SK-N-SH treated with all-trans-retinoic acid at 6 μM for 48 hours (cell line): ENCODE data around the gene EIF4H.

Experiments used
- ARNTL ChIP-seq: fragments of 450-650 bp; formaldehyde crosslinking; IDR thresholded peaks from 2 replicates; pipeline ENCODE4 v1.5.0; 2020; ENCODE audit warnings: low read depth, mild to moderate bottlenecking, moderate library complexity, borderline replicate concordance
- BACH2 ChIP-seq: fragments of 250-450 bp; sonication (Bioruptor Pico); IDR thresholded peaks from 2 replicates; pipeline ENCODE4 v1.9.0; 2021; ENCODE audit warnings: mild to moderate bottlenecking, borderline replicate concordance
- ISL1 ChIP-seq: fragments of 250-450 bp; sonication (Bioruptor Pico); IDR thresholded peaks from 2 replicates; pipeline ENCODE4 v2.1.2; 2022; ENCODE audit warnings: mild to moderate bottlenecking, moderate library complexity
- PPARA ChIP-seq: fragments of 250-450 bp; sonication (Bioruptor Pico); IDR thresholded peaks from 2 replicates; pipeline ENCODE4 v1.5.0; 2020; ENCODE audit warnings: mild to moderate bottlenecking, borderline replicate concordance
- RARB ChIP-seq: fragments of 250-450 bp; sonication (Bioruptor Pico); IDR thresholded peaks from 2 replicates; pipeline ENCODE4 v1.8.0; 2021; ENCODE audit warnings: mild to moderate bottlenecking, moderate library complexity
- SNAI2 ChIP-seq: fragments of 250-450 bp; sonication (Bioruptor Pico); IDR thresholded peaks from 2 replicates; pipeline ENCODE4 v1.5.0; 2020; ENCODE audit warnings: mild to moderate bottlenecking, moderate library complexity
- ZFP3 ChIP-seq: fragments of 250-450 bp; sonication (Bioruptor Pico); IDR thresholded peaks from 2 replicates; pipeline ENCODE4 v1.5.0; 2020; ENCODE audit warnings: mild to moderate bottlenecking, moderate library complexity
- ZFP30 ChIP-seq: fragments of 450-650 bp; formaldehyde crosslinking; IDR thresholded peaks from 2 replicates; pipeline ENCODE4 v1.5.0; 2022; ENCODE audit warnings: mild to moderate bottlenecking, moderate library complexity
- TF ChIP-seq, protein P1 (sequence below): fragments of 250-450 bp; sonication (Bioruptor Pico); IDR thresholded peaks from 2 replicates; pipeline ENCODE4 v1.5.1; 2021; ENCODE audit warnings: mild to moderate bottlenecking, moderate library complexity
- TF ChIP-seq, protein P2 (sequence below): fragments of 250-450 bp; sonication (Bioruptor Pico); IDR thresholded peaks from 2 replicates; pipeline ENCODE4 v1.8.0; 2020; ENCODE audit warnings: mild to moderate bottlenecking, moderate library complexity, borderline replicate concordance
- TF ChIP-seq, protein P3 (sequence below): fragments of 250-450 bp; sonication (Bioruptor Pico); IDR thresholded peaks from 2 replicates; pipeline ENCODE4 v1.5.0; 2020; ENCODE audit warnings: mild to moderate bottlenecking, moderate library complexity
- TF ChIP-seq, protein P4 (sequence below): fragments of 250-450 bp; sonication (Bioruptor Pico); IDR thresholded peaks from 2 replicates; pipeline ENCODE4 v1.5.1; 2020; ENCODE audit warnings: low read depth, mild to moderate bottlenecking, moderate library complexity

DNA sequence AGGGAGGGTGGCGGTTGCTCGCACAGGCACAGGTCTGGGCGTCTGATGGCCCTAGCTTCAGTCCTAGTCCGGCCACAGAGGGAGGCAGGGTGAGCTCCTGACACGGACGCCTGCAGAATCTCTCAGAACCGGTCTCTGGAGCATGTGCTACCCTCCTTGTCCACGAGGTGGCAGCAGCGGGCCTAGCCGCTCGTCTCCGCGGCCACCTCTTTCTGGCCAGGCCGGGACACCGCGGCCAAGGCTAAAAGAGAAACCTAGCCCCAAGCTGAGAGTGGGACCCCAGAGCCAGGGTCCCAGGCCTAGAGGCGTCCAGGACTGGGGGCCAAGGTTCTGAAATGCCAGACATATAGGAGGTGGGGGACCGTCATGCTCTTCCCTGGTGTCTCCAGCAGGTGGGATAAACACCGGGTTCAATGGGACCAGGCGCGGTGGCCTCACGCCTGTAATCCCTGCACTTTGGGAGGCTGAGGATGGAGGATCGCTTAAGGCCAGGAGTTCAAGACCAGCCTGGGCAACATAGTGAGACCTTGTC is 32.5 kb downstream of the EIF4H start:
- TF ChIP-seq, protein P1, sequence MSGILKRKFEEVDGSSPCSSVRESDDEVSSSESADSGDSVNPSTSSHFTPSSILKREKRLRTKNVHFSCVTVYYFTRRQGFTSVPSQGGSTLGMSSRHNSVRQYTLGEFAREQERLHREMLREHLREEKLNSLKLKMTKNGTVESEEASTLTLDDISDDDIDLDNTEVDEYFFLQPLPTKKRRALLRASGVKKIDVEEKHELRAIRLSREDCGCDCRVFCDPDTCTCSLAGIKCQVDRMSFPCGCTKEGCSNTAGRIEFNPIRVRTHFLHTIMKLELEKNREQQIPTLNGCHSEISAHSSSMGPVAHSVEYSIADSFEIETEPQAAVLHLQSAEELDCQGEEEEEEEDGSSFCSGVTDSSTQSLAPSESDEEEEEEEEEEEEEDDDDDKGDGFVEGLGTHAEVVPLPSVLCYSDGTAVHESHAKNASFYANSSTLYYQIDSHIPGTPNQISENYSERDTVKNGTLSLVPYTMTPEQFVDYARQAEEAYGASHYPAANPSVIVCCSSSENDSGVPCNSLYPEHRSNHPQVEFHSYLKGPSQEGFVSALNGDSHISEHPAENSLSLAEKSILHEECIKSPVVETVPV (CRISPR knock-in tag), result no peak
- TF ChIP-seq PPARA (CRISPR knock-in tag) (no peak), ISL1 (no peak), BACH2 (no peak), SNAI2 (CRISPR knock-in tag) (0 out of 2 replicates have a peak, but pooled peaks have one; percentile 17), ZFP30 (no peak), ZFP3 (CRISPR knock-in tag) (peak; percentile 48; the same call in 1 of the 2 replicates), ARNTL (CRISPR knock-in tag) (no peak), RARB (CRISPR knock-in tag) (no peak)
- TF ChIP-seq, protein P2, sequence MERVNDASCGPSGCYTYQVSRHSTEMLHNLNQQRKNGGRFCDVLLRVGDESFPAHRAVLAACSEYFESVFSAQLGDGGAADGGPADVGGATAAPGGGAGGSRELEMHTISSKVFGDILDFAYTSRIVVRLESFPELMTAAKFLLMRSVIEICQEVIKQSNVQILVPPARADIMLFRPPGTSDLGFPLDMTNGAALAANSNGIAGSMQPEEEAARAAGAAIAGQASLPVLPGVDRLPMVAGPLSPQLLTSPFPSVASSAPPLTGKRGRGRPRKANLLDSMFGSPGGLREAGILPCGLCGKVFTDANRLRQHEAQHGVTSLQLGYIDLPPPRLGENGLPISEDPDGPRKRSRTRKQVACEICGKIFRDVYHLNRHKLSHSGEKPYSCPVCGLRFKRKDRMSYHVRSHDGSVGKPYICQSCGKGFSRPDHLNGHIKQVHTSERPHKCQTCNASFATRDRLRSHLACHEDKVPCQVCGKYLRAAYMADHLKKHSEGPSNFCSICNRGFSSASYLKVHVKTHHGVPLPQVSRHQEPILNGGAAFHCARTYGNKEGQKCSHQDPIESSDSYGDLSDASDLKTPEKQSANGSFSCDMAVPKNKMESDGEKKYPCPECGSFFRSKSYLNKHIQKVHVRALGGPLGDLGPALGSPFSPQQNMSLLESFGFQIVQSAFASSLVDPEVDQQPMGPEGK (CRISPR knock-in tag), result no peak
- TF ChIP-seq, protein P3, sequence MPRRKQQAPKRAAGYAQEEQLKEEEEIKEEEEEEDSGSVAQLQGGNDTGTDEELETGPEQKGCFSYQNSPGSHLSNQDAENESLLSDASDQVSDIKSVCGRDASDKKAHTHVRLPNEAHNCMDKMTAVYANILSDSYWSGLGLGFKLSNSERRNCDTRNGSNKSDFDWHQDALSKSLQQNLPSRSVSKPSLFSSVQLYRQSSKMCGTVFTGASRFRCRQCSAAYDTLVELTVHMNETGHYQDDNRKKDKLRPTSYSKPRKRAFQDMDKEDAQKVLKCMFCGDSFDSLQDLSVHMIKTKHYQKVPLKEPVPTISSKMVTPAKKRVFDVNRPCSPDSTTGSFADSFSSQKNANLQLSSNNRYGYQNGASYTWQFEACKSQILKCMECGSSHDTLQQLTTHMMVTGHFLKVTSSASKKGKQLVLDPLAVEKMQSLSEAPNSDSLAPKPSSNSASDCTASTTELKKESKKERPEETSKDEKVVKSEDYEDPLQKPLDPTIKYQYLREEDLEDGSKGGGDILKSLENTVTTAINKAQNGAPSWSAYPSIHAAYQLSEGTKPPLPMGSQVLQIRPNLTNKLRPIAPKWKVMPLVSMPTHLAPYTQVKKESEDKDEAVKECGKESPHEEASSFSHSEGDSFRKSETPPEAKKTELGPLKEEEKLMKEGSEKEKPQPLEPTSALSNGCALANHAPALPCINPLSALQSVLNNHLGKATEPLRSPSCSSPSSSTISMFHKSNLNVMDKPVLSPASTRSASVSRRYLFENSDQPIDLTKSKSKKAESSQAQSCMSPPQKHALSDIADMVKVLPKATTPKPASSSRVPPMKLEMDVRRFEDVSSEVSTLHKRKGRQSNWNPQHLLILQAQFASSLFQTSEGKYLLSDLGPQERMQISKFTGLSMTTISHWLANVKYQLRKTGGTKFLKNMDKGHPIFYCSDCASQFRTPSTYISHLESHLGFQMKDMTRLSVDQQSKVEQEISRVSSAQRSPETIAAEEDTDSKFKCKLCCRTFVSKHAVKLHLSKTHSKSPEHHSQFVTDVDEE (CRISPR knock-in tag), result no peak
- TF ChIP-seq, protein P4, sequence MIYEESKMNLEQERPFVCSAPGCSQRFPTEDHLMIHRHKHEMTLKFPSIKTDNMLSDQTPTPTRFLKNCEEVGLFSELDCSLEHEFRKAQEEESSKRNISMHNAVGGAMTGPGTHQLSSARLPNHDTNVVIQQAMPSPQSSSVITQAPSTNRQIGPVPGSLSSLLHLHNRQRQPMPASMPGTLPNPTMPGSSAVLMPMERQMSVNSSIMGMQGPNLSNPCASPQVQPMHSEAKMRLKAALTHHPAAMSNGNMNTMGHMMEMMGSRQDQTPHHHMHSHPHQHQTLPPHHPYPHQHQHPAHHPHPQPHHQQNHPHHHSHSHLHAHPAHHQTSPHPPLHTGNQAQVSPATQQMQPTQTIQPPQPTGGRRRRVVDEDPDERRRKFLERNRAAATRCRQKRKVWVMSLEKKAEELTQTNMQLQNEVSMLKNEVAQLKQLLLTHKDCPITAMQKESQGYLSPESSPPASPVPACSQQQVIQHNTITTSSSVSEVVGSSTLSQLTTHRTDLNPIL (CRISPR knock-in tag), result no peak
